IMR-90 (cell line): ENCODE data around the gene HLA-E. TPM values are rescaled to one million over a fixed set of nuclear protein-coding genes. Genes with fewer than 3 reads are reported as not detected.
A peak's percentile ranks its signal among the peaks of the same experiment; 100 is the strongest.

ENCODE experiments used
- ATAC-seq: fragments of 200-7000 bp; cut with Tn5 transposase; 2 replicates; pipeline ENCODE4 v1.9.1; 2020; ENCODE audit warnings: low read depth, mild to moderate bottlenecking, moderate library complexity
- BruUV-seq: library from RNA; stranded (reverse); fragments of 400-500 nt; replicated peaks from 2 replicates; lab custom pipeline; 2021; lab: Mats Ljungman, UMichigan
- CTCF ChIA-PET: fragments of 300-600 bp; formaldehyde crosslinking; extraction: SDS; loops from one replicate; lab custom pipeline; 2021; ENCODE audit warnings: antibody characterized with exemption; lab: Yijun Ruan, JAX
- POLR2A ChIA-PET: fragments of 300-600 bp; sonication (Branson Sonifier 250); formaldehyde crosslinking; loops from one replicate; lab custom pipeline; 2022; ENCODE audit warnings: antibody characterized with exemption; ENCODE audit not compliant: unreplicated experiment; lab: Charles Lee
- DNase-seq: peaks from one replicate; pipeline ENCODE4 v3.0.0; 2013
- H2AFZ ChIP-seq: replicated peaks from 2 replicates; pipeline ENCODE3; 2013; ENCODE audit warnings: low read length, mild to moderate bottlenecking; ENCODE audit not compliant: poor library complexity
- H2AK5ac ChIP-seq: 2 replicates; pipeline ENCODE4 v1.6.1; 2013; ENCODE audit warnings: low read depth, low read length, inconsistent platforms
- H2AK9ac ChIP-seq: replicated peaks from 2 replicates; pipeline ENCODE3; 2013; ENCODE audit warnings: mild to moderate bottlenecking, low read depth, low read length, moderate library complexity; ENCODE audit not compliant: poor library complexity
- H2BK120ac ChIP-seq: 2 replicates; pipeline ENCODE4 v1.6.1; 2013; ENCODE audit warnings: low read depth, low read length, inconsistent platforms
- H2BK15ac ChIP-seq: 3 replicates; pipeline ENCODE4 v1.6.1; 2013; ENCODE audit warnings: low read depth, low read length, inconsistent platforms
- H2BK20ac ChIP-seq: 2 replicates; pipeline ENCODE4 v1.6.1; 2013; ENCODE audit warnings: low read depth, mild to moderate bottlenecking, inconsistent platforms, low read length, moderate library complexity
- H2BK5ac ChIP-seq: 2 replicates; pipeline ENCODE4 v1.6.1; 2013; ENCODE audit warnings: mild to moderate bottlenecking, low read depth, low read length, inconsistent platforms; ENCODE audit not compliant: poor library complexity, severe bottlenecking
- H3K14ac ChIP-seq: replicated peaks from 2 replicates; pipeline ENCODE4 v1.6.1; 2013; ENCODE audit warnings: low read depth, low read length, inconsistent platforms
- H3K18ac ChIP-seq: 2 replicates; pipeline ENCODE4 v1.6.1; 2013; ENCODE audit warnings: low read depth, low read length, control low read depth
- H3K23ac ChIP-seq: 2 replicates; pipeline ENCODE4 v1.6.1; 2013; ENCODE audit warnings: low read depth, low read length, inconsistent platforms
- H3K27ac ChIP-seq: 2 replicates; pipeline ENCODE4 v1.5.1; 2013; ENCODE audit warnings: mild to moderate bottlenecking, control low read depth, low read length; ENCODE audit not compliant: insufficient read depth
- H3K27me3 ChIP-seq: 2 replicates; pipeline ENCODE4 v1.6.1; 2013; ENCODE audit warnings: low read length; ENCODE audit not compliant: control insufficient read depth, insufficient read depth
- H3K36me3 ChIP-seq: 2 replicates; pipeline ENCODE4 v1.6.1; 2013; ENCODE audit warnings: low read length, mixed read lengths; ENCODE audit not compliant: control insufficient read depth, insufficient read depth
- H3K4ac ChIP-seq: 2 replicates; pipeline ENCODE4 v1.6.1; 2013; ENCODE audit warnings: low read depth, low read length, inconsistent platforms
- H3K4me1 ChIP-seq: 2 replicates; pipeline ENCODE4 v1.6.1; 2013; ENCODE audit warnings: low read length, mixed read lengths; ENCODE audit not compliant: control insufficient read depth, insufficient read depth
- H3K4me2 ChIP-seq: 2 replicates; pipeline ENCODE4 v1.6.1; 2013; ENCODE audit warnings: low read depth, mild to moderate bottlenecking, control low read depth, low read length, moderate library complexity
- H3K4me3 ChIP-seq: 2 replicates; pipeline ENCODE4 v1.5.1; 2013; ENCODE audit warnings: low read depth, mild to moderate bottlenecking, control low read depth, low read length, moderate library complexity; ENCODE audit not compliant: insufficient read depth
- H3K56ac ChIP-seq: 2 replicates; pipeline ENCODE4 v1.6.1; 2013; ENCODE audit warnings: low read length, inconsistent platforms; ENCODE audit not compliant: insufficient read depth; ENCODE audit errors: extremely low read depth
- H3K79me1 ChIP-seq, 2 experiments: 2 replicates each; pipeline ENCODE4 v1.6.1; 2013; ENCODE audit warnings: low read length in 2 of 2, inconsistent platforms in 1 of 2, low read depth in 1 of 2
- H3K9ac ChIP-seq: 2 replicates; pipeline ENCODE4 v1.6.1; 2013; ENCODE audit warnings: low read depth, low read length, control low read depth
- H3K9me1 ChIP-seq: 2 replicates; pipeline ENCODE4 v1.6.1; 2013; ENCODE audit warnings: low read length, inconsistent platforms; ENCODE audit not compliant: insufficient read depth
- H3K9me3 ChIP-seq: 2 replicates; pipeline ENCODE4 v1.6.1; 2013; ENCODE audit warnings: low read length; ENCODE audit not compliant: control insufficient read depth, insufficient read depth
- H4K20me1 ChIP-seq: 2 replicates; pipeline ENCODE4 v1.6.1; 2013; ENCODE audit warnings: low read length, inconsistent platforms; ENCODE audit not compliant: insufficient read depth
- H4K5ac ChIP-seq: 2 replicates; pipeline ENCODE4 v1.6.1; 2013; ENCODE audit warnings: mild to moderate bottlenecking, low read depth, low read length, control low read depth
- H4K8ac ChIP-seq, 2 experiments: 2 replicates each; pipeline ENCODE4 v1.6.1; 2013; ENCODE audit warnings: low read depth in 2 of 2, low read length in 2 of 2, control low read depth in 1 of 2, inconsistent platforms in 1 of 2
- H4K91ac ChIP-seq: 2 replicates; pipeline ENCODE4 v1.6.1; 2013; ENCODE audit warnings: low read depth, low read length, inconsistent platforms; ENCODE audit not compliant: insufficient read depth
- FOS ChIP-seq: fragments of 150-350 bp; IDR thresholded peaks from 2 replicates; pipeline ENCODE4 v1.6.1; 2016; ENCODE audit warnings: low read depth, low read length
- MAFK ChIP-seq: IDR thresholded peaks from 2 replicates; pipeline ENCODE4 v1.6.1; 2012; ENCODE audit warnings: low read depth, low read length, improper control_type of control experiment
- MAZ ChIP-seq: IDR thresholded peaks from 2 replicates; pipeline ENCODE4 v1.6.1; 2012; ENCODE audit warnings: low read depth, mild to moderate bottlenecking, low read length, improper control_type of control experiment, moderate library complexity, borderline replicate concordance
- NFE2L2 ChIP-seq: fragments of 150-350 bp; IDR thresholded peaks from 2 replicates; pipeline ENCODE4 v1.6.1; 2016; ENCODE audit warnings: low read depth, mild to moderate bottlenecking, low read length
- RAD21 ChIP-seq: IDR thresholded peaks from 2 replicates; pipeline ENCODE4 v1.6.1; 2012; ENCODE audit warnings: low read length, improper control_type of control experiment
- WGBS, 2 experiments: methylation state at CpG; one replicate each; pipeline versions ENCODE4 v1.1.5 to v1.1.7; 2013; ENCODE audit warnings: missing lambda C conversion rate in 2 of 2; ENCODE audit not compliant: insufficient read length in 1 of 2; ENCODE audit errors: extremely low coverage in 2 of 2; 5-methylcytosine and 5-hydroxymethylcytosine counted together
- dilution Hi-C: fragments of 300-500 bp; cut with HindIII; formaldehyde crosslinking; loops from one replicate; pipeline ENCODE4 v1.14.3; 2018; ENCODE audit warnings: low sequenced_read_pairs; ENCODE audit not compliant: unreplicated experiment
- in situ Hi-C: fragments of 300-500 bp; cut with MboI; formaldehyde crosslinking; loops from 3 replicates; pipeline ENCODE4 v1.14.3; 2019; ENCODE audit warnings: low sequenced_read_pairs, inconsistent platforms, mixed read lengths
- intact Hi-C: fragments of 100-400 bp; cut with micrococcal nuclease; formaldehyde crosslinking; loops from 2 replicates; pipeline ENCODE4 v1.10.0; 2022
- polyA plus RNA-seq, 3 experiments: library from polyadenylated mRNA; depleted of rRNA; stranded (reverse); fragments of >200 nt; gene quantifications; 2 replicates each; pipeline ENCODE4 v1.2.3, GENCODE V29; 2012; ENCODE audit warnings: low replicate concordance in 1 of 3
- total RNA-seq: library from RNA; depleted of rRNA; stranded (reverse); fragments of >200 nt; gene quantifications from 2 replicates; pipeline ENCODE4 v1.2.3, GENCODE V29; 2012
- TF ChIP-seq, protein P1 (sequence below): conservative IDR thresholded peaks from 2 replicates; pipeline ENCODE4 v1.5.1; 2012; ENCODE audit warnings: mild to moderate bottlenecking, low read depth, low read length, improper control_type of control experiment

The HLA-E gene
- total and polyA plus RNA-seq, 2 of the 4 experiments (the other 2 are of a cell fraction): 83.6 to 84.8 TPM

DNA sequence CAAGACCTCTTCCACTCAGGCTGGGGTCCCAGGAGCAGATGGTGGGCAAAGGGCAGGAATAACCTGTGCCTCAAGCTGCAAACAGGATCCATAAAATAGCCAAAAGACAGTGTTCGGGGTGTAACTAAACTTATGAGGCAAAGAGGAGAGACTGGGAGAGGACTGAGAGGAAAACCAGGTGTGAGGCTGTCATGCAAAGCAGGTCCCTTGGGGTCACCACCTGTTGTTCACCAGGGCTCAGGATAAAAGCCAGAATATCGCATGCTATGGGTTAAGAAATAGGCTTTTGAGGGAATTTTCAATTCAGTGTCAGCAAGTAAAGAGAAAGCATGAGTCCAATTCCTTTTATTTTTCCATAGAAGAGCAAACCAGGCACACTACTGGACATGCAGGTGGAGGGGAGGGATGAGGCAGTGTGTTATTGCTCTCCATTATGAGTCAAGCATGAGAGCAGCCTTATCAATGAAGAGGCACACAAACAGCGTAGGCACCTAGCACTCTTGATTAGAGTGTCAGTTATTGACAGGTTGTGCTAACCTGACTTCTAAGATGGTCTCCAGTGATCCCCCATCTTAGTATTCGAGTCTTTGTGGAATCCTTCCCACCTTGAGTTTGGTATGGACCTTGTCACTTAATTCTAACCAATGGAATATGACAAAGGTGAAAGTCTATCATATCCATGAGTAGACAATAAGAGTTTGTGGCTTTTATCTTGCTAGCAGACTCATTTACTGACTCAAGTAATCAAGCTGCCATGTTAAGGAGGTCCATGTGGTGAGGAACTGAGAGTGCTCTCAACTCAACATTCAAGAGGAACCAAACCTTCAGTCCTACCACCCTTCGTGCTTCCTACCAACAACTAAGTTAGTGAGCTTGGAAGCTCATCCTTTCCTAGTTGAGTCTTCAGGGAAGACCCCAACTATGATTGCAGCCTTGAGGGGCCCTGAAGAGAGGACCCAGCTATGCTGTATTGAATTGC, 18.8 kb downstream of the HLA-E start:
- ATAC-seq: no peak
- ChIA-PET CTCF (no interaction called here), POLR2A (interaction anchor here (1.0 kb wide), 1 partner anchor 104 kb away, joined by 4 read pairs; no protein-coding TSS in a partner anchor)
- H4K91ac ChIP-seq: no peak overlapping the region
- no TSS peak for BruUV-seq
- no peak overlapping the region; the same call in 2 of the 3 replicates for H2BK15ac ChIP-seq
- no peaks in the 10 kb centered on the region for H3K79me1 ChIP-seq
- TF ChIP-seq FOS (no peak), MAFK (no peak), NFE2L2 (no peak), RAD21 (no peak), MAZ (no peak)
- TF ChIP-seq, protein P1, sequence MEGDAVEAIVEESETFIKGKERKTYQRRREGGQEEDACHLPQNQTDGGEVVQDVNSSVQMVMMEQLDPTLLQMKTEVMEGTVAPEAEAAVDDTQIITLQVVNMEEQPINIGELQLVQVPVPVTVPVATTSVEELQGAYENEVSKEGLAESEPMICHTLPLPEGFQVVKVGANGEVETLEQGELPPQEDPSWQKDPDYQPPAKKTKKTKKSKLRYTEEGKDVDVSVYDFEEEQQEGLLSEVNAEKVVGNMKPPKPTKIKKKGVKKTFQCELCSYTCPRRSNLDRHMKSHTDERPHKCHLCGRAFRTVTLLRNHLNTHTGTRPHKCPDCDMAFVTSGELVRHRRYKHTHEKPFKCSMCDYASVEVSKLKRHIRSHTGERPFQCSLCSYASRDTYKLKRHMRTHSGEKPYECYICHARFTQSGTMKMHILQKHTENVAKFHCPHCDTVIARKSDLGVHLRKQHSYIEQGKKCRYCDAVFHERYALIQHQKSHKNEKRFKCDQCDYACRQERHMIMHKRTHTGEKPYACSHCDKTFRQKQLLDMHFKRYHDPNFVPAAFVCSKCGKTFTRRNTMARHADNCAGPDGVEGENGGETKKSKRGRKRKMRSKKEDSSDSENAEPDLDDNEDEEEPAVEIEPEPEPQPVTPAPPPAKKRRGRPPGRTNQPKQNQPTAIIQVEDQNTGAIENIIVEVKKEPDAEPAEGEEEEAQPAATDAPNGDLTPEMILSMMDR: no peak
- intact Hi-C loops (no loop called here), dilution Hi-C loops (no loop called here), in situ Hi-C loops (no loop called here)
- H2BK20ac ChIP-seq: peak overlapping the region; percentile 50; the same call in 1 of the 2 replicates
- no peaks in the 10 kb centered on the region; the same call in 1 of the 2 replicates for H3K4me1 ChIP-seq
- H3K23ac ChIP-seq: no peak overlapping the region
- no peak overlapping the region for H3K18ac ChIP-seq
- H3K56ac ChIP-seq: no peak overlapping the region
- no peaks in the 10 kb centered on the region for H3K9me1 ChIP-seq
- H4K5ac ChIP-seq: no peak overlapping the region
- no peaks in the 10 kb centered on the region for H3K27me3 ChIP-seq
- no peak for DNase-seq
- H3K9ac ChIP-seq: no peak overlapping the region
- no peak overlapping the region for H2BK5ac ChIP-seq
- H2AK9ac ChIP-seq: no peak overlapping the region
- no peaks in the 10 kb centered on the region for H3K9me3 ChIP-seq
- no peak overlapping the region for H3K4me3 ChIP-seq
- H2AK5ac ChIP-seq: peak overlapping the region; percentile 79; the same call in 1 of the 2 replicates
- H3K4me2 ChIP-seq: no peak overlapping the region
- H3K4ac ChIP-seq: peak overlapping the region; percentile 48; the same call in 1 of the 2 replicates
- no peak overlapping the region for H3K14ac ChIP-seq
- H2BK120ac ChIP-seq: 0 out of 2 replicates have a peak overlapping the region, but pooled peaks have one; percentile 45
- no peaks in the 10 kb centered on the region for H3K36me3 ChIP-seq
- 80% methylated on average over 1 of the region's 5 CpGs; no CpG with 5 or more reads in 1 of the 2 experiments for WGBS, 2 experiments
- no peaks in the 10 kb centered on the region for H4K20me1 ChIP-seq
- H3K27ac ChIP-seq: no peak overlapping the region
- peak overlapping the region; percentile 54 to 55; a peak in 3 of 4 replicates for H4K8ac ChIP-seq
- H2AFZ ChIP-seq: no peak overlapping the region
